Left renal pelvis (tissue), 4 donors: ENCODE data around the gene CBARP. TPM values are rescaled to one million over a fixed set of nuclear protein-coding genes. Genes with fewer than 3 reads are reported as not detected.

Experiments
- DNase-seq, 4 donors: peaks; one replicate each; pipeline ENCODE4 v3.0.0-alpha.2; 2013; ENCODE audit warnings: low read depth in 4 of 4, low spot score in 3 of 4
- polyA plus RNA-seq, 4 donors: library from polyadenylated mRNA; unstranded; fragments of 120-200 nt; gene quantifications; one replicate each; pipeline ENCODE4 v1.2.1, GENCODE V29; 2013; ENCODE audit not compliant: insufficient read length in 4 of 4

Gene CBARP
- polyA plus RNA-seq, 4 donors, result 1.4 to 3.5 (median 1.9) TPM

DNA sequence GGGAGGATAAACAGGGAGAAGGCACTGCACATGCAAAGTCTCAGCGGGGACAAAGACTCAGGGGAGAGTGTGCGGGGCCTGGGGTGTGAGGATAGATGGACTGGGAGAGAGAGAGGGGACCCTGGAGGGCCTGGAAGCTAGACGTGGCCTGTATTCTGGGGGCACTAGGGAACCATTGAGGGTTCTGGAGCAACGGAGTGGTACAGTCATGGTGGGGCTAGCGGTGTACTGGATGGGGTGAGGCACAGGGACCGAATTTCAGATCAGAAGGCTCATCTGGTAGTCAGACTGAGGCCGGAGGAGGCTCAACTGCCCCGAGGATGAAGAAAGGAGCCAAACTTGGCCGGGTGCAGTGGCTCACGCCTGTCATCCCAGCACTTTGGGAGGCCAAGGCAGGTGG, 55.7 kb downstream of the CBARP start:
- no peak for DNase-seq

DNA sequence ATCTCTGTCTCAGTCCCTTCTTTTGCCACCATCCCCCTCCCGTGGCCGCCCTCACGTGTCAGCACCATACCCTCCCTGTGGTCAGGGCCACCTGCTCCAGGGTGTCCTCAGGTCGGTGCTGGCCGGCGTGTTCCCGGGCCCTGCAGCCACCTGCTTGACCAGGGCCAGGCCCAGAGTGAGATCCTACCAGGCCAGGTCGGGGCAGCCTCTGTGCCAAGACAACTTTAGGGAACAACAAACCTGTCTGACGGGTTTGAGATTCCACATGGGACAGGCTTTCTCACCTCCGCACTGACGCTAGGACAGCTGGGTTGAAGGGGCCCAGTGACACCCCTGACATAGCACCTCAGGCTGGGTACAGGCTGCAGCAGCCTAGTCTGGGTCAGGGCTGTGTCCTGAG, 56.2 kb downstream of the CBARP start:
- no peak for DNase-seq

Other genes starting within 250 kb of the CBARP start
- 1 to 10 TPM in 1 of 4 donors, under 1 TPM in 3; 0.33 to 1.4 (median 0.69) TPM for gene GRIN3B, start 237.6 kb downstream of the CBARP start, polyA plus RNA-seq
- 100 to 1,000 TPM in 1 of 4 donors, 10 to 100 TPM in 3; 88.4 to 138 (median 98.9) TPM for gene TMEM259, start 216.9 kb downstream of the CBARP start, polyA plus RNA-seq
- gene RNU6-2, start 216.5 kb downstream of the CBARP start, polyA plus RNA-seq, result not detected
- 100 to 1,000 TPM; 171 to 188 (median 182) TPM for gene CNN2, start 211.4 kb downstream of the CBARP start, polyA plus RNA-seq
- gene ABCA7, start 197.9 kb downstream of the CBARP start, polyA plus RNA-seq, result 10 to 100 TPM in 1 of 4 donors, 1 to 10 TPM in 3; 2.7 to 10.6 (median 7.7) TPM
- 10 to 100 TPM in 1 of 4 donors, 1 to 10 TPM in 3; 8.2 to 14.4 (median 8.9) TPM for gene ARHGAP45, start 170.8 kb downstream of the CBARP start, polyA plus RNA-seq
- 100 to 1,000 TPM; 106 to 154 (median 145) TPM for gene POLR2E, start 142.6 kb downstream of the CBARP start, polyA plus RNA-seq
- 100 to 1,000 TPM; 141 to 267 (median 234) TPM for gene GPX4, start 134.0 kb downstream of the CBARP start, polyA plus RNA-seq
- 10 to 100 TPM; 10.6 to 21.1 (median 15.1) TPM for gene SBNO2, start 63.7 kb downstream of the CBARP start, polyA plus RNA-seq
- 10 to 100 TPM; 44.9 to 65.2 (median 55.9) TPM for gene STK11, start 32.2 kb downstream of the CBARP start, polyA plus RNA-seq
- 100 to 1,000 TPM in 1 of 4 donors, 10 to 100 TPM in 3; 56.5 to 155 (median 92.1) TPM for gene ATP5F1D, start 3.7 kb upstream of the CBARP start, polyA plus RNA-seq
- 10 to 100 TPM; 45.4 to 73.1 (median 48.0) TPM for gene MIDN, start 10.6 kb upstream of the CBARP start, polyA plus RNA-seq
- gene CIRBP, start 31.3 kb upstream of the CBARP start, polyA plus RNA-seq, result 100 to 1,000 TPM; 704 to 940 (median 807) TPM
- 10 to 100 TPM; 13.3 to 29.7 (median 15.8) TPM for gene FAM174C, start 37.5 kb upstream of the CBARP start, polyA plus RNA-seq
- 1 to 10 TPM; 1.8 to 4.6 (median 3.1) TPM for gene EFNA2, start 47.9 kb upstream of the CBARP start, polyA plus RNA-seq
- gene NDUFS7, start 145.9 kb upstream of the CBARP start, polyA plus RNA-seq, result 10 to 100 TPM; 32.0 to 90.9 (median 46.4) TPM
- gene GAMT, start 163.5 kb upstream of the CBARP start, polyA plus RNA-seq, result 10 to 100 TPM; 24.2 to 37.3 (median 30.3) TPM
- gene DAZAP1, start 169.6 kb upstream of the CBARP start, polyA plus RNA-seq, result 100 to 1,000 TPM in 1 of 4 donors, 10 to 100 TPM in 3; 61.7 to 103 (median 80.9) TPM
- 100 to 1,000 TPM; 544 to 886 (median 605) TPM for gene RPS15, start 200.4 kb upstream of the CBARP start, polyA plus RNA-seq
- gene APC2, start 212.1 kb upstream of the CBARP start, polyA plus RNA-seq, result 1 to 10 TPM; 1.0 to 1.5 (median 1.2) TPM
- gene C19orf25, start 241.2 kb upstream of the CBARP start, polyA plus RNA-seq, result 10 to 100 TPM; 16.5 to 37.0 (median 21.9) TPM